GM19463 (cell line): ENCODE data around the gene RASD1.

Experiments
- ATAC-seq: cut with Tn5 transposase; IDR thresholded peaks from one replicate; pipeline ENCODE4 v1.9.1; 2021; ENCODE audit warnings: mild to moderate bottlenecking, moderate library complexity; ENCODE audit not compliant: unreplicated experiment

RASD1 gene

GRCh38 chr17:17445925-17446665, 50.1 kb downstream of the RASD1 start:
- ATAC-seq, result no peak

- ATAC-seq, result no peak
These were observed 50.8 kb downstream of the RASD1 start for GRCh38 chr17:17445296-17445924.
